ENCODE results near the gene GPATCH3. TPM values are rescaled to one million over a fixed set of nuclear protein-coding genes. Genes with fewer than 3 reads are reported as not detected.

Gene GPATCH3
- total and polyA plus RNA-seq, 2 of the 8 experiments (the other 6 are each of a cell fraction or from before 2014, with no cell fraction given) = 7.9 to 17.4 TPM

DNA sequence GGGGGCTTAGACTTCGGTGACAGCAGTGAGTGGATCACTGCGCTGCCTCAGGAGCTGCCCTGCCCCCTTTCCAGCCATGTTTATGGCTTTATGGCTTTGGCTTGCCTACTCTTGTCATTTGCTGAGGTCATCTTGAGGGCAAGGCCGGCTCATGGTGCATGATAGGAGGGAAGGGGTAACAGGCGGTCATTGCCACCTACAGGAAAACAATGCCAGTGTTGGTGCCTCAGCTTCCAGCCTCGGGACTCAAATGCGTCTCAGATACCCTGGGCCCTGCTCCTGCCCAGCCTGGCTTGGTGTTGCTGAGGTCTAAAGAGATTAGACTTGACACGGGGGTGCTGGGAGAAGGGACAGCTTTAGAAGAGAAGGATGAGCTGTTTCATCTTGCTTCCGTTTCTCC lies 45.5 kb upstream of the GPATCH3 start:
- Histone ChIP-seq H3K36me3 (ENCODE audit: control insufficient read depth in 2 of 4, insufficient read depth in 4 of 4, low read length in 3 of 4) (peaks cover 19 to 62% (median 42%) of the 10 kb centered on the region in 4 experiments), H3K14ac (ENCODE audit: insufficient read length) (no peak overlapping the region), H4K20me1 (replicated peaks in 1 of 2; ENCODE audit: control insufficient read depth in 1 of 2, insufficient read depth in 2 of 2, low read length in 2 of 2) (peaks cover 3 to 6% of the 10 kb centered on the region in 2 experiments), H3K4me2 (ENCODE audit: insufficient read depth in 1 of 2, low read depth in 2 of 2, low read length in 2 of 2) (no peak overlapping the region), H3K18ac (ENCODE audit: extremely low read depth, low read length) (no peak overlapping the region), H4K8ac (ENCODE audit: extremely low read depth, insufficient read depth, low read length) (peak overlapping the region; percentile 71; the same call in 1 of the 2 replicates), H3K4me3 (ENCODE audit: extremely low read depth in 1 of 4, insufficient read depth in 2 of 4, low read depth in 3 of 4, low read length in 4 of 4) (no peak overlapping the region), H2AFZ (ENCODE audit: low read length) (no peak overlapping the region), H3K23ac (ENCODE audit: insufficient read length) (no peak overlapping the region), H3K9me3 (ENCODE audit: insufficient read depth in 2 of 2, low read depth in 1 of 2, low read length in 1 of 2) (no peaks in the 10 kb centered on the region), H3K23me2 (ENCODE audit: low read depth, low read length) (no peaks in the 10 kb centered on the region), H4K5ac (ENCODE audit: insufficient read length, low read depth, low read length) (no peak overlapping the region), H3K27me3 (replicated peaks in 1 of 4; ENCODE audit: control insufficient read depth in 3 of 4, extremely low read depth in 1 of 4, insufficient read depth in 3 of 4, low read length in 3 of 4) (no peaks in the 10 kb centered on the region), H2BK20ac (ENCODE audit: low read length) (no peak overlapping the region), H2BK15ac (ENCODE audit: low read length) (no peak overlapping the region), H2BK12ac (ENCODE audit: low read depth, low read length) (no peak overlapping the region), H3K4me1 (replicated peaks in 1 of 4; ENCODE audit: control insufficient read depth in 3 of 4, insufficient read depth in 4 of 4, low read length in 3 of 4) (no peaks in the 10 kb centered on the region), H2BK120ac (replicated peaks; ENCODE audit: low read depth, low read length) (no peak overlapping the region), H3K56ac (replicated peaks; ENCODE audit: insufficient read length, low read depth, low read length) (no peak overlapping the region), H3K79me2 (ENCODE audit: control insufficient read depth in 1 of 2, insufficient read depth in 2 of 2, low read length in 2 of 2) (no peaks in the 10 kb centered on the region), H3K27ac (ENCODE audit: low read depth, low read length) (no peak overlapping the region), H3K79me1 (ENCODE audit: low read depth, low read length) (no peaks in the 10 kb centered on the region), H3K9ac (replicated peaks in 1 of 4; ENCODE audit: extremely low read depth in 1 of 4, low read depth in 3 of 4, low read length in 3 of 4) (no peak overlapping the region), H2BK5ac (ENCODE audit: low read depth, low read length) (no peak overlapping the region), H2AK5ac (ENCODE audit: low read depth, low read length) (no peak overlapping the region), H3K4ac (replicated peaks; ENCODE audit: insufficient read length, low read depth, low read length) (no peak overlapping the region), H4K91ac (replicated peaks; ENCODE audit: insufficient read length, low read length) (no peak overlapping the region)
- FAIRE-seq (no peak), DNase-seq (ENCODE audit: low read depth in 1 of 2, low spot score in 2 of 2) (no peak)
- 92% methylated on average over 8 of the region's 8 CpGs; no CpG with 5 or more reads in 1 of the 2 experiments for WGBS, 2 experiments (ENCODE audit: extremely low coverage in 1 of 2, insufficient coverage in 1 of 2, insufficient read length in 1 of 2, insufficient replicate concordance in 2 of 2, low coverage in 1 of 2, low lambda C conversion rate in 2 of 2, missing lambda C conversion rate in 1 of 2)
- POLR2A ChIA-PET (ENCODE audit: partially characterized antibody) = interaction anchor here (0.8 to 1.5 kb wide), 6 partner anchors 9 to 61 kb away, joined by 3 to 6 read pairs (median 4); partner anchors contain the start of genes KDF1 and NUDC
- CTCF ChIA-PET (ENCODE audit: partially characterized antibody) = interaction anchor here (1.4 kb wide), 1 partner anchor 23 kb away, joined by 3 read pairs; no protein-coding TSS in a partner anchor
- TF ChIP-seq SIRT6 (IDR thresholded peaks at IDR 0.05; ENCODE audit: low read length) = no peak
- no peak for TF ChIP-seq CTBP2 (IDR thresholded peaks at IDR 0.05; ENCODE audit: borderline replicate concordance, insufficient read depth, insufficient read length, low read length)
- no peak for TF ChIP-seq CHD1 (IDR thresholded peaks at IDR 0.05; ENCODE audit: low read depth, low read length)
- no peak for TF ChIP-seq EP300 (IDR thresholded peaks at IDR 0.05; ENCODE audit: borderline replicate concordance in 1 of 2, low read depth in 2 of 2, low read length in 2 of 2)
- TF ChIP-seq CREB1 (IDR thresholded peaks at IDR 0.05) = no peak
- TF ChIP-seq POU5F1 (IDR thresholded peaks at IDR 0.05; ENCODE audit: low read depth, low read length) = no peak
- TF ChIP-seq CBX5 (IDR thresholded peaks at IDR 0.05; ENCODE audit: low read depth, low read length) = no peak
- TF ChIP-seq TAF7 (optimal IDR thresholded peaks at IDR 0.05; ENCODE audit: borderline replicate concordance, low read depth, low read length) = no peak
- TF ChIP-seq, protein P1, sequence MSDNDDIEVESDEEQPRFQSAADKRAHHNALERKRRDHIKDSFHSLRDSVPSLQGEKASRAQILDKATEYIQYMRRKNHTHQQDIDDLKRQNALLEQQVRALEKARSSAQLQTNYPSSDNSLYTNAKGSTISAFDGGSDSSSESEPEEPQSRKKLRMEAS (IDR thresholded peaks at IDR 0.05) = no peak
- TF ChIP-seq RAD21 (IDR thresholded peaks at IDR 0.05 in 1 of 2, conservative IDR thresholded peaks at IDR 0.05 in 1 of 2; ENCODE audit: low read depth in 2 of 2, low read length in 2 of 2) = no peak
- TF ChIP-seq SIX5 (IDR thresholded peaks at IDR 0.05; ENCODE audit: low read depth, low read length) = no peak
- no peak for TF ChIP-seq TAF1 (IDR thresholded peaks at IDR 0.05; ENCODE audit: low read depth, low read length)

Measured in H1 (cell line).